ENCODE data around the gene FRMPD2. TPM values are rescaled to one million over a fixed set of nuclear protein-coding genes. Genes with fewer than 3 reads are reported as not detected.

FRMPD2 gene
- total and polyA plus RNA-seq, 2 experiments from 2014 or later, result 0.10 to 0.30 TPM

DNA sequence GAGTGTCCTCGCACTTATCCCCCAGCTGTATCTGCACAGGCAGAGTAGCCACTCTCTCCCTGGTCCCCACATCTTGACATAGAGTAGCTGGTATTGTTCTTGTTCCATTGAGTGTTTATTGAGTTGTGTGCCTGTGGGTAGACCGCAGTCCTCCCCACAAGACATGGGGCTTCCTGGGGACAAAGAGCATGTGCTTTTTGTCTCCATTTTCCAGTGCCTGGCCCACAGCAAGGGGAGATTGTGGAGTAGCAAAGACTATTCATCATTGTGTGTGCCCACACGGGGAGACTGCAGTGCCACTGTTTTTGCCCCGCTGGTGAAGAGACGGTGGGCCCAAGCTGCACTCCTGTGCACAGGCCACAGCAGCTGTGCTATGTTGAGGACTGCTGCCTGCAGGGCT is 63.5 kb downstream of the FRMPD2 start:
- H3K27me3 ChIP-seq, result no peaks in the 10 kb centered on the region
- no peak overlapping the region for H2AFZ ChIP-seq
- H3K4me1 ChIP-seq (ENCODE audit: insufficient read depth), result no peaks in the 10 kb centered on the region
- H3K36me3 ChIP-seq (replicated peaks; ENCODE audit: insufficient read depth, low read depth), result no peaks in the 10 kb centered on the region
- TF ChIP-seq EZH2phosphoT487 (IDR thresholded peaks at IDR 0.05; ENCODE audit: low read depth, severe bottlenecking, unreplicated experiment), result no peak
- TF ChIP-seq, protein P1, sequence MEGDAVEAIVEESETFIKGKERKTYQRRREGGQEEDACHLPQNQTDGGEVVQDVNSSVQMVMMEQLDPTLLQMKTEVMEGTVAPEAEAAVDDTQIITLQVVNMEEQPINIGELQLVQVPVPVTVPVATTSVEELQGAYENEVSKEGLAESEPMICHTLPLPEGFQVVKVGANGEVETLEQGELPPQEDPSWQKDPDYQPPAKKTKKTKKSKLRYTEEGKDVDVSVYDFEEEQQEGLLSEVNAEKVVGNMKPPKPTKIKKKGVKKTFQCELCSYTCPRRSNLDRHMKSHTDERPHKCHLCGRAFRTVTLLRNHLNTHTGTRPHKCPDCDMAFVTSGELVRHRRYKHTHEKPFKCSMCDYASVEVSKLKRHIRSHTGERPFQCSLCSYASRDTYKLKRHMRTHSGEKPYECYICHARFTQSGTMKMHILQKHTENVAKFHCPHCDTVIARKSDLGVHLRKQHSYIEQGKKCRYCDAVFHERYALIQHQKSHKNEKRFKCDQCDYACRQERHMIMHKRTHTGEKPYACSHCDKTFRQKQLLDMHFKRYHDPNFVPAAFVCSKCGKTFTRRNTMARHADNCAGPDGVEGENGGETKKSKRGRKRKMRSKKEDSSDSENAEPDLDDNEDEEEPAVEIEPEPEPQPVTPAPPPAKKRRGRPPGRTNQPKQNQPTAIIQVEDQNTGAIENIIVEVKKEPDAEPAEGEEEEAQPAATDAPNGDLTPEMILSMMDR (IDR thresholded peaks at IDR 0.05; ENCODE audit: poor library complexity), result no peak
- TF ChIP-seq EZH2 (IDR thresholded peaks at IDR 0.05; ENCODE audit: borderline replicate concordance), result no peak
- H3K9me3 ChIP-seq (ENCODE audit: low read depth), result no peaks in the 10 kb centered on the region
- H3K79me2 ChIP-seq, result no peaks in the 10 kb centered on the region
- H3K27ac ChIP-seq, result no peak overlapping the region
- 95% methylated on average over 5 of the region's 5 CpGs for WGBS (ENCODE audit: low lambda C conversion rate, missing lambda C conversion rate)
- H3K9me2 ChIP-seq (replicated peaks; ENCODE audit: insufficient read depth), result no peaks in the 10 kb centered on the region
- H3K4me2 ChIP-seq, result no peak overlapping the region
- no peak for DNase-seq (ENCODE audit: low spot score)
- H3K4me3 ChIP-seq, result no peak overlapping the region
- H4K20me1 ChIP-seq (ENCODE audit: insufficient read depth, poor library complexity, severe bottlenecking), result no peaks in the 10 kb centered on the region

DNA sequence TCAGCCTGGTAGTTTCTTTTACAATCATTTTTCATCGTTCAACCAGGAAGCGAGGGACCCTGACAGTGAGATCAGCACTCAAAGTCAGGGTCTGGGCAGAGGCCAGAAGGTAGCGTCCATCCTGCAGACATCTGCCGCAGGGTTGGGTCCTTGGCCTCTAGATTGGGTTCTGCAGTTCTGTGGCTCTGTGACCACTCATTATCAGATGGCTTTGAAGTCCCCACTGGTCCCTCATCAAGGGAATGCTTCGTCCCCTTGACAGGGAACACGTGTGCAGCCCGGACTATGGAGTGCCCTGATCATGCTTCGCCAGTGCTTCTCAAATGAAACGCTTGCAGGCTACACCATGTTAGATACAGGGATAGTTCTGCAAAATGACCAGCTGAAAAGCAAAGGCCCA is 64.1 kb downstream of the FRMPD2 start:
- Histone ChIP-seq H4K20me1 (ENCODE audit: insufficient read depth, poor library complexity, severe bottlenecking) (no peaks in the 10 kb centered on the region), H3K4me1 (ENCODE audit: insufficient read depth) (no peaks in the 10 kb centered on the region), H3K4me3 (no peak overlapping the region), H3K79me2 (no peaks in the 10 kb centered on the region), H3K36me3 (replicated peaks; ENCODE audit: insufficient read depth, low read depth) (no peaks in the 10 kb centered on the region), H3K27me3 (no peaks in the 10 kb centered on the region), H3K9me2 (replicated peaks; ENCODE audit: insufficient read depth) (no peaks in the 10 kb centered on the region), H3K27ac (no peak overlapping the region), H3K4me2 (no peak overlapping the region), H3K9me3 (ENCODE audit: low read depth) (no peaks in the 10 kb centered on the region), H2AFZ (no peak overlapping the region)
- 92% methylated on average over 9 of the region's 9 CpGs for WGBS (ENCODE audit: low lambda C conversion rate, missing lambda C conversion rate)
- no peak for TF ChIP-seq EZH2 (IDR thresholded peaks at IDR 0.05; ENCODE audit: borderline replicate concordance)
- TF ChIP-seq, protein P1 (IDR thresholded peaks at IDR 0.05; ENCODE audit: poor library complexity), result no peak
- no peak for TF ChIP-seq EZH2phosphoT487 (IDR thresholded peaks at IDR 0.05; ENCODE audit: low read depth, severe bottlenecking, unreplicated experiment)
- no peak for DNase-seq (ENCODE audit: low spot score)

DNA sequence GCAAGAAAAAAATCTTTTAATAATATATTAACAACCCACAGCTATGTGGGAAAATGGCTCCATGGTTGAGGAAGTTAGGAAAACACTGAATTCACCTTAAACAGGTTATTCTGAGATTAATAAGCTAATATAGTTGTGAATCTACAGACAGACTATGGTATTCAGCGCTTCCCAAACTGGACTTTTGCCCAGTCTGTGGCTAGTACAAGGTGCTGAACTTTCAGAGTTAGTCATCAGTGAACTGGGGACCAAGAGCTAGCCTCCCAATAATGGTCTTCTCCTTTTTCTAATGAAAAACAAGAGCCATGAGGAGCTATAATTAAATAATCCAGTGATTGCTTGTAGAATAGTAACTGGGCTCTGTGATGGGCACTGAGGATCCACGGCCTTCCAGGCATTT is 65.3 kb downstream of the FRMPD2 start:
- Histone ChIP-seq H4K20me1 (ENCODE audit: insufficient read depth, poor library complexity, severe bottlenecking) (no peaks in the 10 kb centered on the region), H3K36me3 (replicated peaks; ENCODE audit: insufficient read depth, low read depth) (no peaks in the 10 kb centered on the region), H3K27me3 (no peaks in the 10 kb centered on the region), H3K9me2 (replicated peaks; ENCODE audit: insufficient read depth) (no peaks in the 10 kb centered on the region), H3K4me1 (ENCODE audit: insufficient read depth) (no peaks in the 10 kb centered on the region), H3K4me3 (no peak overlapping the region), H3K4me2 (no peak overlapping the region), H3K9me3 (ENCODE audit: low read depth) (no peaks in the 10 kb centered on the region), H2AFZ (no peak overlapping the region), H3K27ac (no peak overlapping the region), H3K79me2 (no peaks in the 10 kb centered on the region)
- no peak for DNase-seq (ENCODE audit: low spot score)
- TF ChIP-seq EZH2phosphoT487 (IDR thresholded peaks at IDR 0.05; ENCODE audit: low read depth, severe bottlenecking, unreplicated experiment), result no peak
- no peak for TF ChIP-seq EZH2 (IDR thresholded peaks at IDR 0.05; ENCODE audit: borderline replicate concordance)
- TF ChIP-seq, protein P1 (IDR thresholded peaks at IDR 0.05; ENCODE audit: poor library complexity), result no peak
- 84% methylated on average over 2 of the region's 2 CpGs for WGBS (ENCODE audit: low lambda C conversion rate, missing lambda C conversion rate)

DNA sequence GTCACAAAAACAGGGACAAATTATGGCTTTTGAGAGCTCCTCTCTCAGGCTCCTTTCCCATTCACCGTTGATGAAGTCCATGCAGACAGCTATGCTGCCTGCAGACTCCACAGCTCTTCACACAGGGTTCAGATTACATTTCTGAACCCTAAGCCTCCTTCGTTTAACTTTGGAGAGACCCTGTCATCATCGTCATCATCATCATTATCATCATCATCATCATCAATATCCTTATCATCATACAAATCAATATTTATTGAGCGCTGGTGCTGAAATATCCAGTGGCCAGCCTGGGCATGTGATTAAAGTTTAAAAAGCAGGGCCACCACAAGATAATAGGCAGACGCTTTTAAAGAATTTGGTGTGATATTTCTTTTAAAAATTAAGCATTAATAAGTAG is 66.6 kb downstream of the FRMPD2 start:
- no peaks in the 10 kb centered on the region for H3K79me2 ChIP-seq
- H3K4me2 ChIP-seq, result no peak overlapping the region
- whole genome bisulfite sequencing (ENCODE audit: low lambda C conversion rate, missing lambda C conversion rate), result 76% methylated on average over 5 of the region's 5 CpGs
- no peaks in the 10 kb centered on the region for H3K9me3 ChIP-seq (ENCODE audit: low read depth)
- no peaks in the 10 kb centered on the region for H3K4me1 ChIP-seq (ENCODE audit: insufficient read depth)
- no peak overlapping the region for H2AFZ ChIP-seq
- no peaks in the 10 kb centered on the region for H4K20me1 ChIP-seq (ENCODE audit: insufficient read depth, poor library complexity, severe bottlenecking)
- H3K27ac ChIP-seq, result no peak overlapping the region
- H3K4me3 ChIP-seq, result no peak overlapping the region
- no peaks in the 10 kb centered on the region for H3K36me3 ChIP-seq (replicated peaks; ENCODE audit: insufficient read depth, low read depth)
- H3K9me2 ChIP-seq (replicated peaks; ENCODE audit: insufficient read depth), result no peaks in the 10 kb centered on the region
- no peaks in the 10 kb centered on the region for H3K27me3 ChIP-seq
- TF ChIP-seq EZH2 (IDR thresholded peaks at IDR 0.05; ENCODE audit: borderline replicate concordance) (no peak), EZH2phosphoT487 (IDR thresholded peaks at IDR 0.05; ENCODE audit: low read depth, severe bottlenecking, unreplicated experiment) (no peak)
- TF ChIP-seq, protein P1 (IDR thresholded peaks at IDR 0.05; ENCODE audit: poor library complexity), result no peak
- no peak for DNase-seq (ENCODE audit: low spot score)

Data from hepatocyte (in vitro differentiated cells).